ENCODE measurements around the gene HCN1. TPM values are rescaled to one million over a fixed set of nuclear protein-coding genes. Genes with fewer than 3 reads are reported as not detected.

Gene HCN1
- polyA plus RNA-seq, 3 donors = not detected

DNA sequence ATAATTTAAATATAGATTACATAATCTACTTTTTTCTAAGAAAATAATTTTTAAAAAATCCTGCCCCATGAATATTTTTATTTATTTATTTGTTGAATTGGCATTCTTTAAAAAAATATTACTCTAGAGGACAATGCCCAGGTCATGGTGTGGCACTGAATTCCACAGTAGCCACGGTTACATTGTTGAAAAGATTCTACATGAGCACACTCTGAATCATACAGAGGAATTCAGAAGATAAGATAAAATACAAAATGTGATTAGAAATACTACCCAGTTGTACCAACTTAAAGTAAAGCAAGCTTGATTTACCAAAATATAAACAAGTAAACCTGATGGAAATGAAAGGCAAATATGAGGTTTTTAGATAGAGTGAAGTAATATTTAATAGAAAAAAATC is 183.7 kb downstream of the HCN1 start:
- no peak overlapping the region for H2AFZ ChIP-seq (ENCODE audit: insufficient read depth, low read depth, low read length, poor library complexity, severe bottlenecking)
- H3K4me3 Mint-ChIP-seq = no peak overlapping the region
- no CpG with 5 or more reads among the region's 1 CpG for WGBS (ENCODE audit: insufficient coverage)

DNA sequence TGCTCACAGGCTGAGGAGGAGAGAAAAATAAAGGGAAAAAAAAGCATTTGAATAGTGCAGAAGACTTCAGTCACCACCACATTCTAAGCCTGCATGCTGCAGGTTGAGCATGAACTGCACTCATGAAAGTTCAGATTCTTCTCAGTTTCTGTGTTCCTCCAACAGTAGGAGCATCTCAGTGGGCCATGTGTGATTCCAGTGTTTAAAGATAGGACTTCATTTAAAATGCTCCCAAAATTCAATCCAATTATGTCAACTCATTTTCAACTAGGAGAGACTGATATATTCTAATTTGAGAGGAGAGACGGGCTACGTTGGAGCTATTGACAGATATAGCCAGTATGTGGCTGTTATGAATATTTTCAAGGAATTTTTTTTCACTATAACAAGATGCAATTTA is 186.8 kb downstream of the HCN1 start:
- no peak for DNase-seq
- no peaks in the 10 kb centered on the region for H3K27me3 Mint-ChIP-seq (ENCODE audit: low read depth in 3 of 3)
- Histone ChIP-seq H3K4me1 (ENCODE audit: control insufficient read depth in 1 of 2, insufficient read depth in 2 of 2, low read length in 2 of 2) (no peaks in the 10 kb centered on the region), H2AFZ (ENCODE audit: insufficient read depth, low read depth, low read length, poor library complexity, severe bottlenecking) (no peak overlapping the region), H3K79me2 (ENCODE audit: insufficient read depth, low read length) (no peaks in the 10 kb centered on the region), H4K20me1 (ENCODE audit: insufficient read depth, low read length) (no peaks in the 10 kb centered on the region), H3K4me2 (replicated peaks; ENCODE audit: extremely low read depth, low read length, poor library complexity, severe bottlenecking) (no peak overlapping the region), H3K36me3 (replicated peaks in 1 of 2; ENCODE audit: control insufficient read depth in 1 of 2, insufficient read depth in 2 of 2, low read length in 2 of 2) (no peaks in the 10 kb centered on the region), H3K27me3 (ENCODE audit: control insufficient read depth in 2 of 2, insufficient read depth in 2 of 2, low read length in 2 of 2) (no peaks in the 10 kb centered on the region), H3K27ac (ENCODE audit: low read depth in 1 of 2, low read length in 2 of 2) (no peak overlapping the region), H3K9me3 (replicated peaks in 1 of 2; ENCODE audit: control insufficient read depth in 1 of 2, insufficient read depth in 1 of 2, low read length in 2 of 2) (no peaks in the 10 kb centered on the region), H3K4me3 (replicated peaks in 1 of 3; ENCODE audit: low read depth in 2 of 3, low read length in 3 of 3) (no peak overlapping the region), H3K9ac (ENCODE audit: insufficient read depth, low read length, poor library complexity, severe bottlenecking) (no peak overlapping the region)
- intact Hi-C loops (cut with micrococcal nuclease) = no loop called here
- H3K27ac Mint-ChIP-seq = no peak overlapping the region
- no peaks in the 10 kb centered on the region for H3K36me3 Mint-ChIP-seq
- TF ChIP-seq, protein P1, sequence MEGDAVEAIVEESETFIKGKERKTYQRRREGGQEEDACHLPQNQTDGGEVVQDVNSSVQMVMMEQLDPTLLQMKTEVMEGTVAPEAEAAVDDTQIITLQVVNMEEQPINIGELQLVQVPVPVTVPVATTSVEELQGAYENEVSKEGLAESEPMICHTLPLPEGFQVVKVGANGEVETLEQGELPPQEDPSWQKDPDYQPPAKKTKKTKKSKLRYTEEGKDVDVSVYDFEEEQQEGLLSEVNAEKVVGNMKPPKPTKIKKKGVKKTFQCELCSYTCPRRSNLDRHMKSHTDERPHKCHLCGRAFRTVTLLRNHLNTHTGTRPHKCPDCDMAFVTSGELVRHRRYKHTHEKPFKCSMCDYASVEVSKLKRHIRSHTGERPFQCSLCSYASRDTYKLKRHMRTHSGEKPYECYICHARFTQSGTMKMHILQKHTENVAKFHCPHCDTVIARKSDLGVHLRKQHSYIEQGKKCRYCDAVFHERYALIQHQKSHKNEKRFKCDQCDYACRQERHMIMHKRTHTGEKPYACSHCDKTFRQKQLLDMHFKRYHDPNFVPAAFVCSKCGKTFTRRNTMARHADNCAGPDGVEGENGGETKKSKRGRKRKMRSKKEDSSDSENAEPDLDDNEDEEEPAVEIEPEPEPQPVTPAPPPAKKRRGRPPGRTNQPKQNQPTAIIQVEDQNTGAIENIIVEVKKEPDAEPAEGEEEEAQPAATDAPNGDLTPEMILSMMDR (IDR thresholded peaks at IDR 0.05) = no peak
- H3K9me3 Mint-ChIP-seq = no peaks in the 10 kb centered on the region
- no peaks in the 10 kb centered on the region for H3K4me1 Mint-ChIP-seq
- H3K4me3 Mint-ChIP-seq = no peak overlapping the region
- WGBS (ENCODE audit: insufficient coverage) = no CpG with 5 or more reads among the region's 2 CpGs

More for the DNA sequence above, 183.7 kb downstream of the HCN1 start:
- DNase-seq = no peak
- Histone ChIP-seq H3K4me1 (ENCODE audit: control insufficient read depth in 1 of 2, insufficient read depth in 2 of 2, low read length in 2 of 2) (no peaks in the 10 kb centered on the region), H3K27me3 (ENCODE audit: control insufficient read depth in 2 of 2, insufficient read depth in 2 of 2, low read length in 2 of 2) (no peaks in the 10 kb centered on the region), H3K9ac (ENCODE audit: insufficient read depth, low read length, poor library complexity, severe bottlenecking) (no peak overlapping the region), H3K4me2 (replicated peaks; ENCODE audit: extremely low read depth, low read length, poor library complexity, severe bottlenecking) (no peak overlapping the region), H3K27ac (ENCODE audit: low read depth in 1 of 2, low read length in 2 of 2) (no peak overlapping the region), H3K36me3 (replicated peaks in 1 of 2; ENCODE audit: control insufficient read depth in 1 of 2, insufficient read depth in 2 of 2, low read length in 2 of 2) (no peaks in the 10 kb centered on the region), H3K79me2 (ENCODE audit: insufficient read depth, low read length) (no peaks in the 10 kb centered on the region), H4K20me1 (ENCODE audit: insufficient read depth, low read length) (no peaks in the 10 kb centered on the region), H3K9me3 (replicated peaks in 1 of 2; ENCODE audit: control insufficient read depth in 1 of 2, insufficient read depth in 1 of 2, low read length in 2 of 2) (no peaks in the 10 kb centered on the region), H3K4me3 (replicated peaks in 1 of 3; ENCODE audit: low read depth in 2 of 3, low read length in 3 of 3) (no peak overlapping the region)
- intact Hi-C loops (cut with micrococcal nuclease) = no loop called here
- Mint-ChIP-seq H3K27ac (no peak overlapping the region), H3K36me3 (no peaks in the 10 kb centered on the region), H3K9me3 (no peaks in the 10 kb centered on the region), H3K4me1 (no peaks in the 10 kb centered on the region), H3K27me3 (ENCODE audit: low read depth in 3 of 3) (no peaks in the 10 kb centered on the region)
- TF ChIP-seq, protein P1 (IDR thresholded peaks at IDR 0.05) = no peak
